HG03103 (cell line): ENCODE data around the gene SMIM29.
A peak's percentile ranks its signal among the peaks of the same experiment; 100 is the strongest.
"Not testable (repeated sequence)": the region's sequence is repeated elsewhere in the genome, so short reads cannot be mapped to it uniquely, and the experiment has no call there.

Source experiments
- ATAC-seq: cut with Tn5 transposase; IDR thresholded peaks from one replicate; pipeline ENCODE4 v1.9.1; 2021; ENCODE audit warnings: low read depth; ENCODE audit not compliant: unreplicated experiment

Gene SMIM29

GRCh38 chr6:34269658-34270341 is 21.0 kb upstream of the SMIM29 start:
- not testable (repeated sequence) for ATAC-seq

GRCh38 chr6:34269132-34269531 is 20.3 kb upstream of the SMIM29 start:
- not testable (repeated sequence) for ATAC-seq

GRCh38 chr6:34267746-34268145 is 18.9 kb upstream of the SMIM29 start:
- ATAC-seq: no peak

GRCh38 chr6:34263484-34263883 is 14.7 kb upstream of the SMIM29 start:
- ATAC-seq: not testable (repeated sequence)

- no peak for ATAC-seq
Observed at GRCh38 chr6:34260576-34261267, 11.9 kb upstream of the SMIM29 start.

GRCh38 chr6:34259529-34260069 is 10.8 kb upstream of the SMIM29 start:
- no peak for ATAC-seq

- not testable (repeated sequence) for ATAC-seq
Observed at GRCh38 chr6:34252395-34252794, 3.6 kb upstream of the SMIM29 start.

- ATAC-seq: peak; percentile 24
Observed at GRCh38 chr6:34249469-34250261, 859 bp upstream of the SMIM29 start.

- no peak for ATAC-seq
Observed at GRCh38 chr6:34248198-34248726, 544 bp downstream of the SMIM29 start.

GRCh38 chr6:34247481-34248197 is 1.2 kb downstream of the SMIM29 start:
- ATAC-seq: no peak

- ATAC-seq: no peak
Observed at GRCh38 chr6:34246563-34247391, 2.0 kb downstream of the SMIM29 start.

- no peak for ATAC-seq
Observed at GRCh38 chr6:34246249-34246562, 2.6 kb downstream of the SMIM29 start.

- ATAC-seq: not testable (repeated sequence)
Observed at GRCh38 chr6:34245761-34246140, 3.1 kb downstream of the SMIM29 start.

- ATAC-seq: not testable (repeated sequence)
Observed at GRCh38 chr6:34245032-34245760, 3.6 kb downstream of the SMIM29 start.

GRCh38 chr6:34243901-34244884 is 4.6 kb downstream of the SMIM29 start:
- ATAC-seq: no peak

GRCh38 chr6:34243131-34243771 is 5.6 kb downstream of the SMIM29 start:
- no peak for ATAC-seq
